Brain microvascular endothelial cell (primary cell): ENCODE results near the gene GTPBP2.

Experiments used
- DNase-seq: peaks from one replicate; pipeline ENCODE4 v3.0.0-alpha.2; 2020
- H3K27ac ChIP-seq: fragments of 250-450 bp; sonication (Bioruptor Pico); 2 replicates; pipeline ENCODE4 v1.5.1; 2020; ENCODE audit warnings: mild to moderate bottlenecking, moderate library complexity
- H3K27me3 ChIP-seq: fragments of 250-450 bp; sonication (Bioruptor Pico); replicated peaks from 2 replicates; pipeline ENCODE4 v1.5.1; 2020; ENCODE audit warnings: mild to moderate bottlenecking
- H3K36me3 ChIP-seq: fragments of 250-450 bp; sonication (Bioruptor Pico); replicated peaks from 2 replicates; pipeline ENCODE4 v1.5.1; 2020; ENCODE audit warnings: mild to moderate bottlenecking
- H3K4me3 ChIP-seq: 2 replicates; pipeline ENCODE4 v1.5.1; 2011; ENCODE audit warnings: low read depth, mild to moderate bottlenecking, control low read depth, low read length, moderate library complexity
- CTCF ChIP-seq: IDR thresholded peaks from 2 replicates; pipeline ENCODE4 v1.5.1; 2011; ENCODE audit warnings: low read depth, mild to moderate bottlenecking, moderate library complexity, low read length, control low read depth, inconsistent platforms; ENCODE audit errors: missing control alignments
- in situ Hi-C: cut with HindIII; loops from 2 replicates; pipeline ENCODE4 v1.10.0; 2017; ENCODE audit warnings: low sequenced_read_pairs, low pct_ligation_motif_present

Gene GTPBP2

GRCh38 chr6:43579171-43579570 is 49.9 kb downstream of the GTPBP2 start:
- DNase-seq = peak; percentile 43
- peak overlapping the region; percentile 55 for H3K27ac ChIP-seq
- no peak overlapping the region for H3K4me3 ChIP-seq
- peaks cover 16% of the 10 kb centered on the region for H3K36me3 ChIP-seq
- TF ChIP-seq CTCF = no peak
- H3K27me3 ChIP-seq = no peaks in the 10 kb centered on the region
- in situ Hi-C loops = no loop called here

DNA sequence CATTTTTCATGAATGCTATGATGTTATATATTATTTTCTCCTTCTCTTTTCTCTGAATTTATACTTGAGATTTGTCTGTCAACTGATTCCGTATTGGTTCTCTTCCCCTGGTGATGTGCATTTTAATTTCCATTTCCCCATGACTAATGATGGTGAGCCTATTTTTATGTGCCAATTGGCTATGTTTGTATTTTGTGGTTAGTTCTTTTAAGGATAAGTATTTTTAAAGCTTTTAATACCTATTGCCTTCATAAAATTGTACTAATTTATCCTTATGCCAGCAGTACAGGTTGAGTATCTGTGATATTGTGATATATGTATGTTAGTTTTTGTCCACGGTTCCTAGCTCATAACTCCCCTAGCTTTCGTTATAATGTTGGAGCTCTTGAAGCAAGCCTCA is 50.3 kb downstream of the GTPBP2 start:
- in situ Hi-C loops = no loop called here
- H3K27ac ChIP-seq = peak overlapping the region; percentile 55
- H3K27me3 ChIP-seq = no peaks in the 10 kb centered on the region
- no peak for TF ChIP-seq CTCF
- DNase-seq = no peak
- H3K36me3 ChIP-seq = peaks cover 12% of the 10 kb centered on the region
- no peak overlapping the region for H3K4me3 ChIP-seq

DNA sequence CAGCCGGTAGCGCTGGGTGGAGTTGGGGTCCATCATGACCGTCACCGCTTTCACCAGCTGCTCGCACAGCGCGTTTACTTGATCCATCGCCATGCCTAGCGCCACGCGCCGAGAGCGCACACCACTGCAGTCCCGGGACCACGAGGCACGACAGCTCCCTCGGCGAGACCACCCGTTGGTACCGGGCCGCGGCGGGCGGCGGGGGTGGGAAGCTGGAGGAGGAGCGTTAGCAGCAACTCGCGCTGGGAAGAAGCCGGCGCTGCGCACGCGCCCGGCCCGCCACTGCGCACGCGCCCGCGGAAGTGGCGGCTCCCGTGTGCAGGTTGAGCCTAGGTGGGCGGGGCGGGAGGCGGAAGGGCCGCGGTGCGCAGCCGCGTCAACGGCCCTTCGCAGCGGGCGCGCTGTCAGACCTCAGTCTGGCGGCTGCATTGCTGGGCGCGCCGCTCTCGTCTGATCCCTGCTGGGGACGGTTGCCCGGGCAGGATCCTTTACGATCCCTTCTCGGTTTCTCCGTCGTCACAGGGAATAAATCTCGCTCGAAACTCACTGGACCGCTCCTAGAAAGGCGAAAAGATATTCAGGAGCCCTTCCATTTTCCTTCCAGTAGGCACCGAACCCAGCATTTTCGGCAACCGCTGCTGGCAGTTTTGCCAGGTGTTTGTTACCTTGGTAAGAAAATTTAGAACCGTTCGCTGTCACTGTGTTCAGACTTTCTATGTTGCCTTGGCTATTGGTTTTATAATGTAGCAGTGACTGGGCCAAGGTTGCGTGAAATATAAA is 53.1 kb downstream of the GTPBP2 start, which contains the start of the genes POLH and XPO5:
Gene POLH, plus strand, starts transcription at position 414 of the 780 bp plus-strand sequence. CDS start 6,135 bp downstream, outside the sequence.
Gene XPO5, minus strand, starts transcription at position 267 of the 780 bp plus-strand sequence. Its CDS starts 174 bp downstream, at position 93.
- peak; percentile 40 for TF ChIP-seq CTCF
- Histone ChIP-seq H3K27me3 (no peaks in the 10 kb centered on the region), H3K27ac (peak within 1 kb of the TSS; percentile 52), H3K4me3 (peak within 1 kb of the TSS; percentile 99), H3K36me3 (peaks cover 15% of the 10 kb centered on the region)
- DNase-seq = peak; percentile 81
- in situ Hi-C loops = no loop called here

GRCh38 chr6:43575105-43575771 is 53.8 kb downstream of the GTPBP2 start:
- peak overlapping the region; percentile 35 for H3K27ac ChIP-seq
- DNase-seq = no peak
- peak overlapping the region; percentile 99 for H3K4me3 ChIP-seq
- H3K36me3 ChIP-seq = peaks cover 21% of the 10 kb centered on the region
- no peaks in the 10 kb centered on the region for H3K27me3 ChIP-seq
- in situ Hi-C loops = no loop called here
- no peak for TF ChIP-seq CTCF

GRCh38 chr6:43572015-43572414 is 57.0 kb downstream of the GTPBP2 start:
- TF ChIP-seq CTCF = no peak
- in situ Hi-C loops = no loop called here
- Histone ChIP-seq H3K36me3 (peaks cover 42% of the 10 kb centered on the region), H3K4me3 (no peak overlapping the region), H3K27me3 (no peaks in the 10 kb centered on the region), H3K27ac (no peak overlapping the region)
- no peak for DNase-seq
